Fibroblast of lung (primary cell): ENCODE results near the gene FCRLB.
A peak's percentile ranks its signal among the peaks of the same experiment; 100 is the strongest.

ENCODE experiments used
- CTCF ChIP-seq, 2 donors: IDR thresholded peaks in 1 of 2; conservative IDR thresholded peaks in 1 of 2; 1 replicate in 1 of 2; 2 replicates in 1 of 2; pipeline ENCODE4 v1.5.1; 2011 to 2012; ENCODE audit warnings: low read length in 2 of 2, control low read depth in 1 of 2, inconsistent platforms in 1 of 2, low read depth in 1 of 2, mild to moderate bottlenecking in 1 of 2
- EZH2 ChIP-seq: IDR thresholded peaks from 2 replicates; pipeline ENCODE4 v1.5.1; 2012; ENCODE audit warnings: low read length, control low read depth, mild to moderate bottlenecking; ENCODE audit errors: missing control alignments

DNA sequence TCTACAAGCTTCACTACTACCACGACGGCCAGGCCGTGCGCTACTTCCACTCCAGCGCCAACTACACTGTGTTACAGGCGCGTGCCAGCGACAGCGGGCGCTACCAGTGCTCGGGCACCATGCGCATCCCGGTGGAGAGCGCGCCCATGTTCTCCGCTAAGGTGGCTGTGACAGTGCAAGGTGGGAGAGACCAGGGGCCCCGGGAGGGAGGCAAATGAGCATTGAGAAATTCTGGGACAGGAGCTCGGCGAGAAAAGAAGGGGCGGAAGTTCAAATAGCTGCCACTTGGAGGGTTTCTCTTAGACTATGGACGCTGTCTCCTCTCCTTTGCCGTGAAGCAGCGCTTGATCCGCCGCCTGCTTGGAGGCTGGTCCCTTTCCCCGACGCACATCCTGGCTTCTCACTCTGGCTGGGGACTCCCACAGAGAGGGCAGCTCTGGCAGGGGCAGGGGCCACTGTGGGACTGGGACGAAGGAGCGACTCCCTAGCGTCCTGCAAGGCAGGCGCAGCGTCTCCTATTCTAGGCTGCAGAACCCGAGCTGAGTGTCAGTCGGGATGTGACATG is 4.6 kb downstream of the FCRLB start:
- TF ChIP-seq CTCF (conservative IDR thresholded peaks at IDR 0.05 in 1 of 2, IDR thresholded peaks at IDR 0.05 in 1 of 2; ENCODE audit: low read depth in 1 of 2, low read length in 2 of 2) (peak; percentile 46 to 49), EZH2 (no peak)
